SW 1271 (cell line): Measurements from ENCODE around the gene MRAS.
A peak's percentile ranks its signal among the peaks of the same experiment; 100 is the strongest.

Experiments used
- DNase-seq, 2 experiments: peaks; one replicate each; lab custom pipeline; 2025; lab: John Stamatoyannopoulos, UW

MRAS gene

DNA sequence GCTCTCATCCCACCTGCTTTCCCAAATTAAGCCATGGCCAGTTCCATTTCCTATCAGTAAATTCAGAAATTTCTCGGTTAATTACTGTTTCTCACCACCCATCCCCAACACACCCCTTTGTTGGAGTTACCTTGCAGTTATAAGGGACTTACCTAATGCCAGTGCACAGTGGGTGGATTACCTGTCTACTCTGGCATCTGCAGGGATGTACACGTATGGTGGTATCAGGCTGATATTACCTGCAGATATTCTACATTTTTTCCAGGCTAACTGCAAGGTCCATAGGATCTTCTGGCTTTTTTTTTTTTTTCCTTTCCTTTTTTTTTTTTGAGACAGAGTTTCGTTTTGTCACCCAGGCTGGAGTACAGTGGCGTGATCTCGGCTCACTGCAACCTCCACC lies 7.9 kb upstream of the MRAS start:
- no peak for DNase-seq

DNA sequence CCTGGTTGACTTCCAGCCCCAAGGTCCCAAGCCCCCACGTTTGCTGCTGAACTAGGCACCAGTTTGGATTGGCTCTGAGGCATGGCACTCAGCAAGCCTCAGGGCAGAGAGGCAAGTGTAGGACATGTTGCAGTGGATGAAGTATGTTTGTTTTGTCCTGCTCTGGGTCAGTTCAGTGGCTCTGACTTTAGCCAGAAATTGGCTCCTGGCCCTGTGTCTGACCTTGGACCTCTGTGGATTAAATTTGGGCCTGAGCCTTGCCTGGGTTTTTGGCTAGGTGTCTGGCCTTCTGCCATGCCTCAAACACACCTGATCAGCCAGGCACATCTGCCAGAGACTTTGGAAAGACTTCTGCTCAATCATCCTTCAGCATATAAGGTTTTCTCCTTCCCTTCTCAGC lies 3.6 kb upstream of the MRAS start:
- no peak for DNase-seq

DNA sequence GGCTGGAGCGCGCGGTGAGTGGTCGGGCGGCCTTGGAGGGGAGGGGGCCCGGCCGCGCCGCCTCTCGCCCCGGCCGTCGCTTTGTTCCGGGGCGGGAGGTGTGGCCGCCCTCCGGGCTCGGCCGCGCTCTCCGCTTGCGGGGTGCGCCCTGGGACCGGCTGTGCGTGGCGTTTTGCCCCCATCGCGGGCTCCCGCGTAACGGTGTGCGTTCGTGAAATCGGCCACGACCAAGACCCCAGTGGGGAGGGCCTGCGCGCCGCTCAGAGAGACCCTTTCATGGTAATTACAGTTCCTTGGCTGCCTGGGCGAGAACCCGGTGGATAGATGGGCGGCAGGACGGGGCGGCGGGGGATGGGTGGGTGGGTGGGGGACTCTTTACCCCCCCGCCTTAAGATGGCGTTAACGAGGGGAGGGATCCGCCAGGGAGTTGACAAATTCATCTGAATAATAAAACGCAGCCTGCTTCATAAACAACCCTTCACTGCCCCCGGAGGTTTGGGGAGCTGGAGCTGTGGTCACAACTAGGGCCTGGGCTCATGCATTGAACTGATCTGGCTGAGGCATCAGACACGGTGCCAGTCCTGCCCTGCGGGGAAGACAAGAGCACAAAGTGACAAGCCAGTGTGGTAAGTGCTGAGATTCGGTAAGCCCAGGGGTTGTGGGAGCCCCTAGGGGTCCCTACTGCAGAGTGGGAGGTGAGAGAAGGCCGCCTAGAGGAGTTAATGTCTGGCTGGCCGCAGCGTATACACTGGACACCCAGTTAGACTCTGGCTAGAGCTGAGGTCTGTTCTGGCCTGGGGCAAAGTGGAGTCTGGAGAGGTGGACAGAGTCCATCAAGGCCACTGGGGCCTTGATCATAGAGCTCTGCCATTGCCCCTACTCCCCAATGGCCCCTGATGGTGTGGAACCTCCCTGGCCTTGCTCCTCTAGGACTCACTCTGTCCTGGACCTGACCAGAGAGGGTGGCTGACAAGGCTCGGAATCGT lies 668 bp downstream of the MRAS start:
- peak in 1 of 2 experiments; percentile 15 for DNase-seq

DNA sequence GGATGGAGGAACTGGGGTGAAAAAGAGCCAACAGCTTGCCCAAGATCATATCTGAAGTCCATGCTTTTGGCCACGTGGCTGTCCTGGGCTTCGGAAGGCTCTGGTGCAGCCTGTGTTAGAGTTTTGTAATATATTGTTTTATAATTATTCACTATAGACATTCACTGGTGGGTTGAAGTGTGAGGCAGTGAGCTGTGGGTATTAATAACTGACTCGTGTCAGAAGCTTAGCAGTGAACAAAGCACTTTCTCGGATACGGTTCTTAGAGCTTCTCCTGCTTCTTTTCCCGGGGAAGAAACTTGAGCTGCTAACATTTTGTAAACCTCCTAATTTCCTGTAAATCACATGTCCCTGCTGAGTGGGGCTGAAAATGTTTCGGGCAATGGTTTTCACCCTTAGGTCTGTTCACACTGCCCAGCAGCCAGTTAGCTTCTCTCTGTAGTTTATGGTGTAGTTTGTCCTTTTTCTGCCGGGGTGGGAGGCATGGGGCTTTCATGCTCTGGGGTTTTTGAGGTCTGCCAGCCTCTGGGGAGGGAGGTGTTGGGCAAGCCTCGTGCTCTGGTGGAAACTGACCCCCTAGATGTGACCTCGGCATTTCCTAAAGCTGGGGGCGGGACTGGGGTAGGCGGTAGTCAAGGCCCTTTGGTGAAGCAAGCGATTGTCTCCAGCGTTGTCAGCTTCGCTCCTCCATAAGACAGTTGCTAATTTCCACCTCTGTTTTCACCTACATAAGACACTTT lies 1.7 kb downstream of the MRAS start:
- DNase-seq, result no peak

DNA sequence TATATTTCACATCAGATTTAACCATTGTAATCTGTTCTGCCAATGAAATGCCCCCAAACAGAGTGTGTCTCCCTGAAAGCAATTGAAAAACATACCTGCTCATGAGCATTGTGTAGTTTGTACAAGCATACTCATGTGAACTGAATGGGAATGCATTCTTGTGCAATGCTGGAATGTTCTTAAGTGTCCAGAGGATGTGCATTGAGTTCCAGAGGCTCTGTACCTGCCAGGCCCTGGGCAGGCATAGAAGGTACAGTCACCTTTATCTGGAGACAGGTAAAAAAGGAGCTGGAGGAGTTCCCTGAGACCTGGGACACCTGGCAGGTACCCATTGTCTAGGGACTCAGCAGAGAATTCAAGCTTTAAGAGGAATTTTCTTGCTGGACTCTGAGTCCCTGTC lies 2.8 kb downstream of the MRAS start:
- DNase-seq, result no peak

DNA sequence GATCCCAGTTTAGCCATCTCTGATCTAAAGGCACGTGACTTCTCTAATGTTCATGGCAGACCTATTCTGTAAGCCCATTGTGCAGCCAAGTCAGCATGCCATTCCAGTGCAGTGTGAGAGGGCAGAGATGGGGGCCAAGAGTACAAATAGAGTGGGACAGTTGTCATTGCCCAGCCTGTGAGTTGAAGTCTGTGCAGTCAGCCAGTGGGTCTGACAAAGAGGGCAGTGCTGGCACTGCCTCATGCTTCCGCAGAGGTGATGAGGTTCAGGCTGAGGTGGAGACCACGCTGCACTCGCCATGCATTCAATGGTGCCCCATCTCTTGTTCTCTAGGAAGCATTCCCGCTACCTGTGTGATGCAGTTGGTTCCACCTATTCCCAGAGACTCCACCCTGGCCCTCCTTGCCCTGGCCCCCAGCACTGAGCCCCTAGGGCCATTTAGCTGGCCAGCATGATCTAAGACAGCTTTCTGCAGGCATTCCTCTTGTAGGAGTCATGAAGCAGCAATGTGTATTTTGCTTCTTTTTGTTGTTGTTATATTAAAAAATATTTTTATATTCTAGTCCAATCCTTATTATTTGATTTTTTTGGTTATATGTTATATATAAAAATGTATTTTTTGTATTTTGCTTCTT lies 3.7 kb downstream of the MRAS start:
- no peak for DNase-seq

DNA sequence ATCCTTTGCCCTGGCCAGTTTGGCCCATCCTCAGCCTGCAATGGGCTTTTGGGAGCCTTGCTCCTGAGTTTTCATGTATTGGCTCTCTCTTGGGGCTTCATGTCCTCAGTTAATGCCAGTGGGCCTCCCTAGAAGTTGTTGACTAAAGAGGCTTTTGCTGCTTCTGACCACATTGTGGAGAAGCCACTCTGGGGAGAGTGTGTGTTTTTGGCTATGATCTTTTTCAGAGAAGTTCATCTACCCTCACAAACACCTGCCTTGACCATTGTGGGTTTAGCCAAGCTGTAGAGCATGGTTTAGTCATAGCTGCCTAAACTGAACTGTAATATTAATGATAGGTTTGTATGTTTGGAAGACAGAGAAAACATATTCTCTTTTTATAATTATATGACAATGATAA lies 6.0 kb downstream of the MRAS start:
- no peak for DNase-seq

DNA sequence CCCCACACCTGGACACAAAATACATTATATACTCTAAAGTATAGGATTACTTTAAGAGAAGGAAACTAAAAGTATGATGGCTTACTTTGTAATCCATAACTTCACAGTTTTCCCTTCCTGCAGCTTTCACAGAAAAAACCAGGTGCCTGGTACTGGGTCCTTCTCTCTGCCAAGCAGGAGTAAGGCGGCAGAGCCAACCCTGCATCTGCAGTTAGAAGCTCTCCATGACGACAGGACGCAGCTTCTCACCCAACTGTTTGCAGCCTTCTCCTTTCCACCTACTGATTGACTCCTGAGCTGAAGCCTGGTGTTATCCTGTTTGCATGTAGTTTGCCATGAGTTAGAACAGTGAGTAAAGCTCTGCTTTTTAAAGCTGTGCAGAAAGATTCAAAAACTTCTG lies 6.7 kb downstream of the MRAS start:
- no peak for DNase-seq

DNA sequence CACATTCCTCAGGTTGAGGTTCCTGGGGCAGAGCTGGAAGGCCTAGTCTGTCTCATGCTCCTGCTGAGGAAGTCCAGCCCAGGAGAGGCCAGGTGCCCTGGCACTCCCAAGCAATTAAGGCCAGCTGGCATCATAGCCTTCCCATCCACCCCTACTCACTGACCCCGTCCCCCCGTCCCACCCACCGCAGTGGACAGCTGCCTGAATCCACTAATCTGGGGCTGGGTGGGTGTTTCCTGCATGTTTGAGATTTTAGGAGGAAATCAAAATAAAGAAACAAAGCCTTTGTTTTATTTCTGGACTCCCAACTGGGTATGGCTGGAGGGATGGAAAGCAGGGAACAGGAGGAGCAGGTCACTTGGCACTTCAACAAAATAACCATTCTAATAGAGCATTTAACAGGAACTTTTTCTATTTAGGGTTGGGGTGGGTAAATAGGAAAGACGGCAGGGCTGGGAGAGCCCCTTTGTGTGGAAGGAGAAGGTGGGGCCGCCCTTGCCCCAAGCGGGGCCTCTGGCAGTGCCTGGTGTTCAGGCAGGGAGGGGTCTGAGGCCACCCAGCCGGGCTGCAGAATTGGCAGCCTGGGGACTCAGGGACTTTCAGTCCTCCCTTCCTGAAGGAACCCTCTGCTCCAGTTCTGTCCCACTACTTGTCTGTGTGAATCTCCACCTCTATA lies 8.5 kb downstream of the MRAS start:
- no peak for DNase-seq

DNA sequence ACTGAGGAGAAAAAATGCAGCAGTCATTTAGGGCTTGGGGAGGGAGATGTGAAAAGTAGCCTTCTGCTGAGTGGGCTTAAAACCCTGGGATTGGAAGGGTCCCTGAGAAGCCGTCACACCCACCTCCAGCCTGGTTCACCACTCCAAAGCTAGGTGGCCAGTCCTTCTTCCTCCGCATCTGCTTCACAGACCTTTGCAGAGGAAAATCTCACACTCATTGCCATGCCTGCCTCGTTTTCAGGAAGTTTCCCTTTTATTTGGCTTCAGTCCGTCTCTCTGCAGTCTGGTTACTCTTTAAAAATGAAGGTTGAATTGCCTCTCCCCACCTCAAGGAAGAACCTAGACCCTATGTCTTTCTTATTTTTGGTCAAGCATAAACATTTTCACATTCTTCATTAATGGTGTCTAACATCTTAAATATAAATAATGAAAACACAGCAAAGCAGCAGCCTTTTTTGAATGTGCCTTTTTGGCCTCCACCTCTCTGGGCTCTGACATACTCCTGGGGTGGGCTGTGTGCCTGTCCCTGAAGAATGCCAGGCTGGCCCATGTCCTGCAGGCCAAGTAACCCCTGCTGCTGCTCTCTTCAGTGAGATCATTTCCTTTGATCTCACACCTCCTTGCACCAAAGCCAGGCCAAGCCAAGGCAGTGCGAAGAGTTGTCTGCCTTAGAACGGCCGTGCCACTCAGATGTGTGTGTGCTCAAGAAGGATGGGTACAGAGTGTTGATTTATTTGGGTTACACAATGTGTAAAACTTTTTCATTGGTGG lies 11.0 kb downstream of the MRAS start:
- DNase-seq, result no peak

DNA sequence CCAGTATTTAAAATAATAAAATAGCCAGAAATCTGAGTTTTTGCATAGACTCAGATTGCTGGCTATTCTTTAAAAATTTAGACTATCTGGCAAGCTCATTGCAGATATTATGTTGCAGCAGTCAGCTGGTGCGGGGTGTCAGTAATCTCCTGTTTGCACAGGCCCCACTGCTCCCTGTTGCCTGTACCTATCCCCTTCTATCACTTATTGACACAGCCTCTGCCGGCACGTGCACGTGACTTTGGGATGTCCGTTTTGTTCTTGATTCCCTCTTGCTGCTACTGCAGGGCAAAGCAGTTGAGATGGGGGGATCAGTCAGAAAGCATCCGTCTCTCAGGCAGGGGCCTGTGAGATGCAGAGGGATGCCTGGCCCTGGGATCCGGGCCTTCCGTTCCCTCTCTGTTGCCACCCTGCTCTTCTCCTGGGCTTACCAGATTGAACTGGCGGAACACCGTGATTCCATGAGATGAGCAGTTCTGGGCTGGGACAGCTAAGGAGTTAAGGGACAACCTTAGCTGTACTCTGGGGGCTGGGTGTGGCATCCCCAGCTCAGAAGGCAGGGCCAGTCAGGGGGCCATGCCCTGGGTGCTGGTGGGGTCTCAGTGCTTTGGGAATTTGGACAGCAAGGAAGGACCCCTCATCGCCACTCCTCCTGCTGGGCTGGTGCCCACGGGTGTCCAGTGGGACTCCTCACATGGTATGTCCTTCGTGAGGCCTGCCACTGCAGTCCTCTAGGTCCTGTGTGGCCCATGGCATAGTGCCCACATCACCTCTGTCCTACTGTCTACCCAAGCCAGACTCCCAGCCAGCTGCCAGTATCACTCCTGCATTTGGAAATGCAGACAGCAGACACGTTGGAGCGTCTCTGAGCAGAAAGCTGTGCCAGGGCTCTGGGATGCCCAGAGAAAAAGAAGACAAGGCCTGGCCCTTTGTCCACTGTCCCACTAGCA lies 11.8 kb downstream of the MRAS start:
- DNase-seq, result no peak

DNA sequence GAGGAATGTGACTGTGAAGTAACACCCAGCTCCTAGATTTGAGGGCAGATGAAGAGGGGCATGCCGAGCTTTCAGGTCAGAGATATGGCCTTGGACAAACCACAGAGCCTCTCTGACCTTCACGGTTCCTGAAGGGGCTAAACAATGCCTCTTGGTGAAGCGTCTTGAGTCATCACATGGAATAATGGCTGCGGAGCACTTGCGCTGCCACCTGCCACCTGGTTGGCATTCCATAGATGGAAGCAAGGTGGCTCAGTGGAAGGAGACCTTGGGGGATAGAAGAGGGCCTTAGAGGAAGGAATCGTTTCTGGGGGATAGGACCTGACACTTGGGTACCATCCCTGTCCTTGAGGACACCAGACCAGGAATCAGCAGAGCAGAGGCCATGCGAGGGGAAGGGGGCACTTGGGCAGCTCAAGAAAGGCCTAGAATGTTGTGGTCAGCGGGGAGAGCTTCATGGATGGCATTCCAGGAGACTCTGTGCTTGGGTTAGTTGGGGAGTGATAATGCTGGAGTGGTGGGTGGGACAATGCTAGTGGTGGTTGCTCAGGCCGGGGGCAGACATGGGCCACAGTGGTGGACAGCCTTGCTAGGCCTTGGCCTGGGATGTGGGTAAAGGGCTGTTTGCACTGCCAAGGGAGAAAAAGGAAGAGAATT lies 12.6 kb downstream of the MRAS start:
- no peak for DNase-seq

DNA sequence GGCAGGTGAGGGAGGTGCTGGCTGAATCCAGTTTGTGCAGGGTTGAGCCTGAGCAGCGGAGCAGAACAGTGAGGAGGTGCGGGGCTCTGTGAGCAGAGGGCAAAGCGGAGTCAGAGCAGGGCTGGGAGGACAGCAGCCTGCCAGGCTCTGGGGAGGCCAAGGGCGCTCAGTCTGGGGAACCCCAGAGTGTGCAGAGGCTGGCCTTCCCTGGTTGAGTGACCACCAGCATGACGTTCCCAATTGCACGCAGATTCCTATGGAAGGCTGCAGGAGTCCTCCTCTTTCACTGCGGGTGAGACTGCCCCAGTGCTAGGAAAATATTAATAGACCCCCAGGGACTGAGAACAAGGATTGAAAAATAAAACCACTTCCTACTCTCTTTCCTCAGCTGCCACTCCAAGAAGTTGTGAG lies 13.2 kb downstream of the MRAS start:
- no peak for DNase-seq

DNA sequence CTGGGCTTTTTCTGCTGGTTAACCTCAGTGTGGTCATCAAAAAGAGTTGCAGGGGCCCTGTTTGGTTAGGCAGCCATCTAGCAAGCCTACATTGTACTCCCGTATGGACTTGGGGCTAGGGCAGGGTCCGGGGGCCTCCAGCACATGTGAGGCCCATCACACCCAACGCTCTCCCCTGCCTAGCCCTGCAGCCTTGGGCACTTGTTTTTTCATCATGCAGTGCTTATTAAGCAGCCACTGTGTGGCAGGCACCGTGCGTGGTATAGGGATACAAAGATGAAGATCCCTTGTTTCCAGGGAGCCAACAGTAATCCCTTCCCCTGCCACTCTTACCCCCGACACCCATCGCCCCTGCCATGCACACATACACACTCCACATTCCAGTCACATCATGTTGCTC lies 14.2 kb downstream of the MRAS start:
- no peak for DNase-seq

DNA sequence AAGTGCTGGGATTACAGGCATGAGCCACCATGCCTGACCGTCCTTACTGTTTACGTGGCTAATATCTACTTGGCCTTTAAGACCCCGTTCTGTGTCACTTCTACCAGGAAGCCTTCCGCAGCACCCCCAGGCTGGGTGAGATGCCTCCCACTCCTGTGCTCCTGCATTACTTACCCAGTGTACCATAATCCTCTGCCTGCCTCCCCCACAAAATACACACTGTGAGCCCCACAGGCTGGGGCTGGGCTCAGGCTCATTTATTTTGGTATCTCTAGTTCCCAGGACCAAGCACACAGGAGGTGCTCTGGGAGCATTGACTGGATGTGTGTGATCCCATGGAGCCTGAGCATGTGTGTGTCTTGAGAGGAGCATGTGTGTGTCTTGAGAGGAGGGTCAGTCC lies 14.9 kb downstream of the MRAS start:
- no peak for DNase-seq

DNA sequence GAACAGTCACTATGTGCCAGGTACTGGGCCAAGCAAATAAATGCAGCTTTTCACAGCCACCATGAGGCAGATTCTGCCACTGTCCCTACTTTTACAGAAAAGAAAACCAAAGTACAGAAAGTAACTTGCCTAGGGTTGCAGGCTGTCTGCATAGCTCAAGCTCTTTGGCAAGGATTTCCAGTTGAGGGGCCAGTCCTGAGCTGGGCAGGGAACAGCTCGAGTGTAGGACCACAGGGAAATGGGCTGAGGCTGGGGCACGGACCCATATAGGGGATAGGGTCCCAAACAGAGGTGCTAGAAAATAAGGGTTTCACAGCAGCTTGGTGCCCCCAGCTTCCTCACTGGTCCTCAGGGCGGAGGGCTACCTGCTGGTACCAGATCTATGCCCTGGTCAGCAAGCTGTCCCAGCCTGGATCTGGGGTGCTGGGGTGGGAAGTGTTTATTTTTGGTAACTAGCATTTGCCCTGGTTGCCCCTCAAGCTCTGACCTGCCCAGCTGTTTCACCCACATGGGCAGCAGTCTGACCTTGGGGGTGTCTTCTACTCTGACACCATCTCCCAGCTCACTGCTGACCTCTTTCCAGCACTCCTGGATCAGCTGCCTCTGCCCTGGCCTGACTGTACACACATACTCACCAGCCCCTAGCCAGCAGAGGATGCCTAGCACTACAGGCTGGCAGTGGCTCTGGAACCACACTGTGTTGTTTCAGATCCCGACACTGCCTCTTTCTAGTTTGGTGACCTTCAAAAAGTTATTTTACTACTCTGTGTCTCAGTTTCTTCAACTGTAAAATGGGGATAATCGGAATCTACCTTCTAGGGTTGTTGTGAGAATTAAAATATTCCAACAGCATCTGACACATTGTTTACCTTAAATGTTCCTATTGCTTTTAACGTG lies 16.2 kb downstream of the MRAS start:
- no peak for DNase-seq

DNA sequence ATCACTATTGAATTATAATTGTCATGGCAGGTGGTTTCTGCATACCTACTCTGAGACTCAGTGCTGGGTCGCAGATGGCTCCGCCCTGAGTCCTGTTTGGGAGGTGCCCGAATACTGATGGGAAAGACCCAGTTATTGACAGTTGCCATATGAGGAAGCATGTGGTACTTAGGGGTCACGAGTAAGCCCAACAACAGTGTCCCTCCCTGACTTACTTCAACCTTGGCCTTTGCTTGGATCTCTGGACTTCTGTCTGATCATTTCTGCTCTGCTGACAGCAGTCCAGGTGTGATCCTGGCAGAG lies 16.8 kb downstream of the MRAS start:
- no peak for DNase-seq

DNA sequence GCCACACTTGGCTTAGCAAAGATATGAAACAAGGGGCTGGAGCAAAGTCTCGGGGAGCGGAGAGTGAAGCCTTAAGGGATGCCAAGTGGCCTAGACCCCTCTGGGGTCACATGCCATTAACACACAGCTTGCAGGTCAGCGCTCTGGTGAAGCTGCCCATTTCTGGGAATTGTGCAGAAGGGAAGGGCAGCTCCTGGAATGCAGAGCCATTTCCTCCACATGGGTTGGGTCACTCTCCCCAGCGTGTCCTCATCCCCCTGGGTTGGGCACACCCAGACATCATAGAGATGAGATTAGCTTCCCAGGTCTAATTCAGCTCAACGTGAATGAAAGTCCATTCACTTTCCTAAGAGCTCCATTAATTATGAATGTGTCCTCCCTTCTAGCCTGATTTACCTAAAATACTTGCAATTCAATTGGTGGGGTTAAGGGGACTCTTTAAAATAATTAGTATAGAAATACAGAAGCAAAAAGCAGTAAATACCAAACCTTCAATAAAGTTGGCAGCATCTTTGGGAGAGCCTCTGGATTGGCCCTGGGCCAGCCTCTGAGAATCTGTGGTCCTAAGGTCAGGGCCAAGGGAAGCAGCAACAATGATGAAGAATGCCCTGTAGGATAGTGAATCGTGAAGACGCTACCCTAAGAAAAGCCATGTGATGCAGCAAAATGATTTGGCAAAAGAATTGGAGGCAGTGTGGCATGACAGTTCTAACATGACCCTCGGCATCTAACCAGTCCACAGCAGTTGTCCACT lies 17.8 kb downstream of the MRAS start:
- DNase-seq, result no peak
